ENCODE data around the gene KRT81. TPM values are rescaled to one million over a fixed set of nuclear protein-coding genes. Genes with fewer than 3 reads are reported as not detected.

KRT81 gene
- total and polyA plus RNA-seq, 4 donors, result 0.02 to 0.61 (median 0.23) TPM

- no peak for ATAC-seq (ENCODE audit: insufficient read depth, low FRiP score)
- peaks cover 0 to 14% (median 2%) of the 10 kb centered on the region in 5 donors for H3K4me1 ChIP-seq (ENCODE audit: control insufficient read depth in 5 of 5, insufficient read depth in 5 of 5, low read length in 5 of 5)
- no peak overlapping the region for H3K4me3 ChIP-seq
- peaks cover 0 to 5% (median 0%) of the 10 kb centered on the region in 4 donors for H3K36me3 ChIP-seq (ENCODE audit: control insufficient read depth in 4 of 4, insufficient read depth in 4 of 4, low read length in 4 of 4)
- DNase-seq, result no peak
- no peak for TF ChIP-seq CTCF (IDR thresholded peaks at IDR 0.05; ENCODE audit: control extremely low read depth, extremely low read depth)
- H3K9me3 ChIP-seq (ENCODE audit: control insufficient read depth in 4 of 4, insufficient read depth in 3 of 4, low read length in 3 of 4), result no peaks in the 10 kb centered on the region
- no peak overlapping the region for H3K9ac ChIP-seq (ENCODE audit: insufficient read depth in 1 of 2, low read length in 2 of 2)
- no peak overlapping the region for H3K27ac ChIP-seq (ENCODE audit: low read depth in 1 of 2, low read length in 1 of 2)
- 72 to 89% methylated on average over 7 of the region's 7 CpGs for WGBS, 2 donors
- peaks cover 0 to 20% (median 18%) of the 10 kb centered on the region in 3 donors for H3K27me3 ChIP-seq (ENCODE audit: control insufficient read depth in 3 of 3, insufficient read depth in 3 of 3, low read length in 2 of 3)
These were observed 45.3 kb downstream of the KRT81 start for GRCh38 chr12:52245962-52246569.

DNA sequence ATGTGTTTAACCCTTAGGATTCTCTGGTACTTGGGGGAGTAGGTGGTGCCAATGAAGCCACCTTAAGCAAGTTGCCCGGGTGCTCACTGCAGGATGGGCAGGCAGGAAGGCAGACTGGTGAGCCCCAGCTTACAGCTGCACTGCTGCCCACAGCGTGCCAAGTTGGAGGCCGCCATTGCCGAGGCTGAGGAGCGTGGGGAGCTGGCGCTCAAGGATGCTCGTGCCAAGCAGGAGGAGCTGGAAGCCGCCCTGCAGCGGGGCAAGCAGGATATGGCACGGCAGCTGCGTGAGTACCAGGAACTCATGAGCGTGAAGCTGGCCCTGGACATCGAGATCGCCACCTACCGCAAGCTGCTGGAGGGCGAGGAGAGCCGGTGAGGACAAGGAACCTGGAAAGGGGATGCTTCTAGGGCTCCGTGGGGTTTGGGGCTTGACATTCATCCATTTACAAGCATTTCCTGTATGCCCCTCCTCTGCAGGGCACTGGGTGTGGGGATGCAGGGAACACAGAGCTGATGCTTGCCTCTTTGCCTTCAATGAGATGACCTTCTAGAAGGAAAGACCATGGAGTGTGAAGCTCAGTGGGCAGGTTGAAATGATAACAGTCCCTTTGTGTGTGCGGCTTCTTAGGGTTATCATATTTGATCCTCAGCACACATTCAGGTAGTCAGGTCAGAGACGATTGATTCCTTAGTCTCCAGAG is 45.9 kb downstream of the KRT81 start:
- peaks cover 0 to 14% (median 2%) of the 10 kb centered on the region in 5 donors for H3K4me1 ChIP-seq (ENCODE audit: control insufficient read depth in 5 of 5, insufficient read depth in 5 of 5, low read length in 5 of 5)
- no peak for DNase-seq
- 89 to 92% methylated on average over 20 of the region's 20 CpGs for WGBS, 2 donors
- no peaks in the 10 kb centered on the region for H3K9me3 ChIP-seq (ENCODE audit: control insufficient read depth in 4 of 4, insufficient read depth in 3 of 4, low read length in 3 of 4)
- ATAC-seq (ENCODE audit: insufficient read depth, low FRiP score), result no peak
- H3K9ac ChIP-seq (ENCODE audit: insufficient read depth in 1 of 2, low read length in 2 of 2), result no peak overlapping the region
- peaks cover 0 to 16% (median 13%) of the 10 kb centered on the region in 3 donors for H3K27me3 ChIP-seq (ENCODE audit: control insufficient read depth in 3 of 3, insufficient read depth in 3 of 3, low read length in 2 of 3)
- peak overlapping the region in 1 of 2 donors; percentile 10 for H3K27ac ChIP-seq (ENCODE audit: low read depth in 1 of 2, low read length in 1 of 2)
- no peak overlapping the region for H3K4me3 ChIP-seq
- H3K36me3 ChIP-seq (ENCODE audit: control insufficient read depth in 4 of 4, insufficient read depth in 4 of 4, low read length in 4 of 4), result peaks cover 0 to 5% (median 0%) of the 10 kb centered on the region in 4 donors
- TF ChIP-seq CTCF (IDR thresholded peaks at IDR 0.05; ENCODE audit: control extremely low read depth, extremely low read depth), result no peak

GRCh38 chr12:52244615-52244994 is 46.7 kb downstream of the KRT81 start:
- ATAC-seq (ENCODE audit: insufficient read depth, low FRiP score) (no peak), DNase-seq (no peak)
- 66 to 75% methylated on average over 3 of the region's 3 CpGs for WGBS, 2 donors
- peak overlapping the region in 1 of 2 donors; percentile 71 for H3K27ac ChIP-seq (ENCODE audit: low read depth in 1 of 2, low read length in 1 of 2)
- peaks cover 0 to 5% (median 0%) of the 10 kb centered on the region in 4 donors for H3K36me3 ChIP-seq (ENCODE audit: control insufficient read depth in 4 of 4, insufficient read depth in 4 of 4, low read length in 4 of 4)
- H3K4me1 ChIP-seq (ENCODE audit: control insufficient read depth in 5 of 5, insufficient read depth in 5 of 5, low read length in 5 of 5), result peaks cover 0 to 14% (median 2%) of the 10 kb centered on the region in 5 donors
- H3K9ac ChIP-seq (ENCODE audit: insufficient read depth in 1 of 2, low read length in 2 of 2), result no peak overlapping the region
- peaks cover 0 to 13% (median 9%) of the 10 kb centered on the region in 3 donors for H3K27me3 ChIP-seq (ENCODE audit: control insufficient read depth in 3 of 3, insufficient read depth in 3 of 3, low read length in 2 of 3)
- no peak overlapping the region for H3K4me3 ChIP-seq
- H3K9me3 ChIP-seq (ENCODE audit: control insufficient read depth in 4 of 4, insufficient read depth in 3 of 4, low read length in 3 of 4), result no peaks in the 10 kb centered on the region
- no peak for TF ChIP-seq CTCF (IDR thresholded peaks at IDR 0.05; ENCODE audit: control extremely low read depth, extremely low read depth)
